Neural progenitor cell (in vitro differentiated cells): ENCODE results near the gene ITGA11. TPM values are rescaled to one million over a fixed set of nuclear protein-coding genes. Genes with fewer than 3 reads are reported as not detected.

Experiments
- DNase-seq: peaks from one replicate; pipeline ENCODE4 v3.0.0-alpha.2; 2016; ENCODE audit warnings: low spot score
- H2AFZ ChIP-seq: fragments of 200-600 bp; sonication (generic); replicated peaks from 2 replicates; pipeline ENCODE4 v1.6.1; 2016; ENCODE audit warnings: antibody characterized with exemption
- H3F3A ChIP-seq: fragments of 200-600 bp; sonication (generic); 2 replicates; pipeline ENCODE4 v1.6.1; 2016; ENCODE audit warnings: antibody characterized with exemption, low read depth
- H3K27ac ChIP-seq: fragments of 200-600 bp; sonication (generic); 2 replicates; pipeline ENCODE4 v1.5.1; 2016; ENCODE audit warnings: mild to moderate bottlenecking
- H3K27me3 ChIP-seq: fragments of 200-600 bp; sonication (generic); 2 replicates; pipeline ENCODE4 v1.6.1; 2016; ENCODE audit warnings: mild to moderate bottlenecking, moderate library complexity
- H3K36me3 ChIP-seq: fragments of 200-600 bp; sonication (generic); 2 replicates; pipeline ENCODE4 v1.5.1; 2016
- H3K4me1 ChIP-seq: fragments of 200-600 bp; sonication (generic); 2 replicates; pipeline ENCODE4 v1.6.1; 2016; ENCODE audit warnings: mixed run types
- H3K4me2 ChIP-seq: fragments of 200-600 bp; sonication (generic); 2 replicates; pipeline ENCODE4 v1.6.1; 2016
- H3K4me3 ChIP-seq: fragments of 200-600 bp; sonication (generic); 2 replicates; pipeline ENCODE4 v1.5.1; 2016
- H3K79me2 ChIP-seq: fragments of 200-600 bp; sonication (generic); 2 replicates; pipeline ENCODE4 v1.6.1; 2016; ENCODE audit warnings: low read depth
- H3K9ac ChIP-seq: fragments of 200-600 bp; sonication (generic); 2 replicates; pipeline ENCODE4 v1.6.1; 2016
- H3K9me3 ChIP-seq: fragments of 200-600 bp; sonication (generic); 2 replicates; pipeline ENCODE4 v1.5.1; 2016; ENCODE audit warnings: low read depth
- H4K20me1 ChIP-seq: fragments of 200-600 bp; sonication (generic); 2 replicates; pipeline ENCODE4 v1.6.1; 2016; ENCODE audit warnings: low read depth
- H3K27ac Mint-ChIP-seq: 3 replicates; pipeline ENCODE4 v1.8.0; 2021; ENCODE audit warnings: mixed read lengths
- H3K27me3 Mint-ChIP-seq: 2 replicates; pipeline ENCODE4 v1.8.0; 2022; ENCODE audit warnings: low read depth, mild to moderate bottlenecking, inconsistent platforms, moderate library complexity, mixed read lengths; ENCODE audit not compliant: insufficient read depth
- H3K36me3 Mint-ChIP-seq: 3 replicates; pipeline ENCODE4 v1.8.0; 2021; ENCODE audit warnings: mixed read lengths
- H3K4me1 Mint-ChIP-seq: 3 replicates; pipeline ENCODE4 v1.8.0; 2021; ENCODE audit warnings: mixed read lengths
- H3K4me3 Mint-ChIP-seq: 3 replicates; pipeline ENCODE4 v1.8.0; 2021; ENCODE audit warnings: mild to moderate bottlenecking, moderate library complexity, mixed read lengths
- H3K9me3 Mint-ChIP-seq: 3 replicates; pipeline ENCODE4 v1.8.0; 2020; ENCODE audit warnings: mixed read lengths
- EZH2 ChIP-seq: fragments of 200-600 bp; sonication (generic); IDR thresholded peaks from 2 replicates; pipeline ENCODE4 v1.6.1; 2017; ENCODE audit warnings: antibody characterized with exemption, mild to moderate bottlenecking, moderate library complexity
- EZH2phosphoT487 ChIP-seq: fragments of 200-600 bp; sonication (generic); IDR thresholded peaks from 2 replicates; pipeline ENCODE4 v1.6.1; 2017; ENCODE audit warnings: antibody characterized with exemption
- total RNA-seq: library from RNA; depleted of rRNA; stranded (reverse); fragments of >200 nt; gene quantifications from 2 replicates; pipeline ENCODE4 v1.2.3, GENCODE V29; 2015; ENCODE audit warnings: low replicate concordance
- TF ChIP-seq, protein P1 (sequence below): fragments of 200-600 bp; sonication (generic); IDR thresholded peaks from 2 replicates; pipeline ENCODE4 v1.5.1; 2017; ENCODE audit warnings: antibody characterized with exemption, mild to moderate bottlenecking

Gene ITGA11
- total RNA-seq, 1 donor from 2014 or later = not detected

DNA sequence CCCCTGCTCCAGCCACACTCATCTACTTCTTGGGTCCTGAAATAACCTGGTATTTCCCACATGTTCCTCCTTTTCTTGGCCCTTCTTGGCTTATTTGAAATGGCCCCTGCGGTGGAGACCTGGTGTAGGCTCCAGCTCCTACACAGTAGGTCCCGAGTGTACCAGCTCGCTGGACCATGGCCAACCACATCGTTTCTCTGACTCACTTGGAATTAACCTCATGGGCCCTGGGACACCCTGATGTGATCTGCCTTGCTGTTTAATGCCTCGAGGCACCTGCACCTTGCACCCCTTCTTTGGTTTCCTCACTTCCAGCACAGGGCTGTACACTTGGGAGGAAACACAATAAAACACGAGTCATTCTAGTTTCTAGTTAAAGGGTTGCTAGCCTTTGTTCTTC, 94.1 kb downstream of the ITGA11 start:
- Mint-ChIP-seq H3K4me1 (peaks cover 28% of the 10 kb centered on the region), H3K27me3 (peaks cover 9% of the 10 kb centered on the region), H3K4me3 (no peak overlapping the region), H3K36me3 (no peaks in the 10 kb centered on the region), H3K9me3 (no peaks in the 10 kb centered on the region), H3K27ac (peak overlapping the region; percentile 34)
- no peaks in the 10 kb centered on the region for H3K9me3 ChIP-seq
- TF ChIP-seq EZH2phosphoT487 (no peak), EZH2 (no peak)
- TF ChIP-seq, protein P1, sequence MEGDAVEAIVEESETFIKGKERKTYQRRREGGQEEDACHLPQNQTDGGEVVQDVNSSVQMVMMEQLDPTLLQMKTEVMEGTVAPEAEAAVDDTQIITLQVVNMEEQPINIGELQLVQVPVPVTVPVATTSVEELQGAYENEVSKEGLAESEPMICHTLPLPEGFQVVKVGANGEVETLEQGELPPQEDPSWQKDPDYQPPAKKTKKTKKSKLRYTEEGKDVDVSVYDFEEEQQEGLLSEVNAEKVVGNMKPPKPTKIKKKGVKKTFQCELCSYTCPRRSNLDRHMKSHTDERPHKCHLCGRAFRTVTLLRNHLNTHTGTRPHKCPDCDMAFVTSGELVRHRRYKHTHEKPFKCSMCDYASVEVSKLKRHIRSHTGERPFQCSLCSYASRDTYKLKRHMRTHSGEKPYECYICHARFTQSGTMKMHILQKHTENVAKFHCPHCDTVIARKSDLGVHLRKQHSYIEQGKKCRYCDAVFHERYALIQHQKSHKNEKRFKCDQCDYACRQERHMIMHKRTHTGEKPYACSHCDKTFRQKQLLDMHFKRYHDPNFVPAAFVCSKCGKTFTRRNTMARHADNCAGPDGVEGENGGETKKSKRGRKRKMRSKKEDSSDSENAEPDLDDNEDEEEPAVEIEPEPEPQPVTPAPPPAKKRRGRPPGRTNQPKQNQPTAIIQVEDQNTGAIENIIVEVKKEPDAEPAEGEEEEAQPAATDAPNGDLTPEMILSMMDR = no peak
- H3K9ac ChIP-seq = no peak overlapping the region
- no peaks in the 10 kb centered on the region for H3K36me3 ChIP-seq
- H3K4me2 ChIP-seq = no peak overlapping the region
- no peak overlapping the region for H3K27ac ChIP-seq
- H3K4me1 ChIP-seq = peaks cover 9% of the 10 kb centered on the region
- no peak for DNase-seq
- no peaks in the 10 kb centered on the region for H3F3A ChIP-seq
- no peak overlapping the region for H2AFZ ChIP-seq
- H3K79me2 ChIP-seq = no peaks in the 10 kb centered on the region
- no peaks in the 10 kb centered on the region for H4K20me1 ChIP-seq
- no peak overlapping the region for H3K4me3 ChIP-seq
- H3K27me3 ChIP-seq = no peaks in the 10 kb centered on the region

DNA sequence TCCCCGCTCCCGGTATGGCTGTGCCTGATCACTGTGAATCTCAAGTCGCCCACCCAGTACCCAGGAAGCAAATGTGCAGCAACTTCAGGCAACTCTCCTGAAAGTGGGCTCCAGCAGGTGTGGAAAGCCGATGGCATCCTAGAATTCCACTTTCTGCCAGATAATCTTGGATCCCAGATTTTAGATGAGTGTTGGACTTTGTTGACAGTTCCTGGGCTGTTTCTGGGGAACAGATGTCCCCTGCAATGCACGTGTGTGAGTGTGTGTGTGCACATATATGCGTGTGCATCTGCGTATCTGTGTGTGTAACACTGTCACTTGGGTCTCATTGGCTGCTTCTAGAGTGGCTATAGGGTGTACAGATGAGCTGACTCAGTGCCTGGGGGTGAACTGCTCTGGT, 95.4 kb downstream of the ITGA11 start:
- peak overlapping the region; percentile 72 for H2AFZ ChIP-seq
- no peak overlapping the region for H3K9ac ChIP-seq
- H3K36me3 Mint-ChIP-seq = no peaks in the 10 kb centered on the region
- no peaks in the 10 kb centered on the region for H3K36me3 ChIP-seq
- H3K9me3 Mint-ChIP-seq = no peaks in the 10 kb centered on the region
- H3K4me2 ChIP-seq = no peak overlapping the region
- H3F3A ChIP-seq = peaks cover 1% of the 10 kb centered on the region
- TF ChIP-seq, protein P1 = no peak
- no peak for TF ChIP-seq EZH2
- TF ChIP-seq EZH2phosphoT487 = no peak
- H3K9me3 ChIP-seq = no peaks in the 10 kb centered on the region
- no peak overlapping the region for H3K4me3 ChIP-seq
- H4K20me1 ChIP-seq = no peaks in the 10 kb centered on the region
- no peaks in the 10 kb centered on the region for H3K79me2 ChIP-seq
- H3K27ac Mint-ChIP-seq = no peak overlapping the region
- H3K27ac ChIP-seq = no peak overlapping the region
- H3K4me3 Mint-ChIP-seq = no peak overlapping the region
- H3K4me1 Mint-ChIP-seq = peaks cover 19% of the 10 kb centered on the region
- H3K4me1 ChIP-seq = peaks cover 10% of the 10 kb centered on the region
- H3K27me3 ChIP-seq = no peaks in the 10 kb centered on the region
- peaks cover 9% of the 10 kb centered on the region for H3K27me3 Mint-ChIP-seq
- DNase-seq = no peak

DNA sequence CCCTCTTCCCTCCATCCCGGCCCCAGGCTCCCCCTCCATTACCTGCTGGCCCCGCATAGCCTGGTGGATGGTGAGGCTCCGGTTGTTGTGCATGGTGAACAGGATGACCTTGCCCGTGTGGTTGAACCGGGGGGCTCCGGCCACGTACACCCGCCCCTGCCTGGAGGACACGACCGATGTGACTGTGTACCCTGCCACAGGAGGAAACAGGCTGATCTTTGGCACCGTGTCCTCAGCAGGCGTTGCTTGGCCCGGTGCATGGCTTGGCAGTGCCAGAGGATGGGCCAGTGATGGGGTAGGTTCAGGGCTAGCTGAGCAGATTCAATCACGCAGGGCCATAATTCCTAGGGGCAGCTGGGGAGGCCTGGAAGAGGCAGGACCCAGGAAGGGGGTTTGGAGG, 96.3 kb downstream of the ITGA11 start:
- H3K36me3 Mint-ChIP-seq = no peaks in the 10 kb centered on the region
- H3K27me3 Mint-ChIP-seq = peaks cover 9% of the 10 kb centered on the region
- no peak for TF ChIP-seq EZH2phosphoT487
- TF ChIP-seq, protein P1 = no peak
- no peak for TF ChIP-seq EZH2
- Histone ChIP-seq H3K4me1 (peaks cover 18% of the 10 kb centered on the region), H3K9me3 (no peaks in the 10 kb centered on the region), H3K4me2 (no peak overlapping the region), H3K4me3 (no peak overlapping the region), H4K20me1 (no peaks in the 10 kb centered on the region), H3K79me2 (no peaks in the 10 kb centered on the region), H3K9ac (no peak overlapping the region), H3K27me3 (no peaks in the 10 kb centered on the region), H3F3A (peaks cover 10% of the 10 kb centered on the region), H3K27ac (no peak overlapping the region), H3K36me3 (no peaks in the 10 kb centered on the region), H2AFZ (no peak overlapping the region)
- no peak for DNase-seq
- no peak overlapping the region for H3K4me3 Mint-ChIP-seq
- H3K4me1 Mint-ChIP-seq = peaks cover 22% of the 10 kb centered on the region
- no peak overlapping the region for H3K27ac Mint-ChIP-seq
- no peaks in the 10 kb centered on the region for H3K9me3 Mint-ChIP-seq
